Ishikawa (cell line): ENCODE results near the gene COL21A1.

Experiments
- CEBPB ChIP-seq: IDR thresholded peaks from 2 replicates; pipeline ENCODE4 v1.6.1; 2012
- CREB1 ChIP-seq: IDR thresholded peaks from 2 replicates; pipeline ENCODE4 v1.6.1; 2012; ENCODE audit warnings: low read depth
- EGR1 ChIP-seq: IDR thresholded peaks from 2 replicates; pipeline ENCODE4 v1.6.1; 2012
- EP300 ChIP-seq: IDR thresholded peaks from 2 replicates; pipeline ENCODE4 v1.6.1; 2012; ENCODE audit warnings: borderline replicate concordance
- FOXM1 ChIP-seq: IDR thresholded peaks from 2 replicates; pipeline ENCODE4 v1.6.1; 2012; ENCODE audit warnings: low read depth, borderline replicate concordance
- MAX ChIP-seq: IDR thresholded peaks from 2 replicates; pipeline ENCODE4 v1.6.1; 2012
- NFIC ChIP-seq: IDR thresholded peaks from 2 replicates; pipeline ENCODE4 v1.6.1; 2012
- RAD21 ChIP-seq: IDR thresholded peaks from 2 replicates; pipeline ENCODE4 v1.6.1; 2012; ENCODE audit warnings: low read depth
- REST ChIP-seq: IDR thresholded peaks from 2 replicates; pipeline ENCODE4 v1.6.1; 2012; ENCODE audit warnings: low read depth, mild to moderate bottlenecking
- TAF1 ChIP-seq: IDR thresholded peaks from 2 replicates; pipeline ENCODE4 v1.6.1; 2012; ENCODE audit warnings: low read depth, mild to moderate bottlenecking
- TCF12 ChIP-seq: IDR thresholded peaks from 2 replicates; pipeline ENCODE4 v1.6.1; 2012; ENCODE audit warnings: low read depth
- TEAD4 ChIP-seq: IDR thresholded peaks from 2 replicates; pipeline ENCODE4 v1.6.1; 2012
- USF1 ChIP-seq: IDR thresholded peaks from 2 replicates; pipeline ENCODE4 v1.6.1; 2012
- YY1 ChIP-seq: IDR thresholded peaks from 2 replicates; pipeline ENCODE4 v1.6.1; 2012; ENCODE audit warnings: low read depth
- ZBTB7A ChIP-seq: IDR thresholded peaks from 2 replicates; pipeline ENCODE4 v1.6.1; 2012; ENCODE audit warnings: low read depth

COL21A1 gene

GRCh38 chr6:56244089-56244488, 3.3 kb downstream of the COL21A1 start:
- TF ChIP-seq FOXM1 (no peak), YY1 (no peak), TAF1 (no peak), TEAD4 (no peak), NFIC (no peak), CEBPB (no peak), EGR1 (no peak), CREB1 (no peak), USF1 (no peak), MAX (no peak), EP300 (no peak), REST (no peak), TCF12 (no peak), ZBTB7A (no peak), RAD21 (no peak)

GRCh38 chr6:56243518-56244070, 3.8 kb downstream of the COL21A1 start:
- TF ChIP-seq CEBPB (no peak), EP300 (no peak), CREB1 (no peak), TAF1 (no peak), REST (no peak), NFIC (no peak), YY1 (no peak), EGR1 (no peak), RAD21 (no peak), USF1 (no peak), TEAD4 (no peak), FOXM1 (no peak), ZBTB7A (no peak), TCF12 (no peak), MAX (no peak)

- TF ChIP-seq REST (no peak), CEBPB (no peak), MAX (no peak), TAF1 (no peak)
These were observed 5.0 kb downstream of the COL21A1 start for GRCh38 chr6:56242346-56242745.

GRCh38 chr6:56241124-56241802, 6.1 kb downstream of the COL21A1 start:
- TF ChIP-seq CREB1 (no peak), CEBPB (no peak), TEAD4 (no peak), TAF1 (no peak), YY1 (no peak), ZBTB7A (no peak), EP300 (no peak), FOXM1 (no peak)
